GM19023 (cell line): ENCODE results near the gene CYBC1.

Source experiments
- ATAC-seq: cut with Tn5 transposase; IDR thresholded peaks from one replicate; pipeline ENCODE4 v1.9.1; 2021; ENCODE audit warnings: mild to moderate bottlenecking, moderate library complexity; ENCODE audit not compliant: unreplicated experiment

CYBC1 gene

DNA sequence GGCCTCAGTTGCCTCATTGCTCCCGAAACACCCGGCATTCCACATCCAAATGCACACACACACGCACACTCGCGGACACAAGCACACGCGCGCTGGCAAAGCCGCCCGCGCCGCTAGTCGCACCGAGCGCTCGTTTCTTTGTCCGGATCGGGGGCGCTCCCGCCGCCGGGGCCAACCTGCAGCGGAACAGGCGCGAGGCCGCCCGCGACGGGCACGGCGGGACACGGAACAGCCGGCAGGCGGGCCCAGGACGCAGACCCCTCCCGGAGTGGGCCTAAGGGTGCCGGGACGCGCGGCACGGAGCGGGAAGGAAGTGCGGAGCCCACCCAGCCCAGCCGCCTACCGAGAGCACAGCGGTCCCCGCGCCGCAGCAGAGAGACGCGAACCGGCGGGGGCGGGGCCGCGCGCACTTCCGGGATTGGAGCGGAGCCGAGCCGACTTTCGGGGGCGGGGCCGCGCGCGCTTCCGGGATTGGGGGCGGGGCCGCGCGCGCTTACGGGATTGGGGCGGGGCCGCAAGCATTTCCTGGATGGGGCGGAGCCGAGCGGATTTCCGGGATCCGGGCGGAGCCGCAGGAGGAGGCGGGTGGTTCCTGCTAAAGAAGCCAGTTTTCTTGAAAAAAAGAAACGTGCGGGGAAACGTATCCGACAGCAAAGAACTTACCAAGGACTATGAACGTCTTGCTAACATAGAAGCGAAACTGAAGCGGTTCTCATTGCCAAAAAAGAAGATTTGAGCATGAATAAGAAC, at the start of gene CYBC1:
CYBC1 (minus strand) TSS at position 396 of the 750 bp plus-strand sequence. CDS start 1,498 bp downstream, outside the sequence.
- peak; percentile 66 for ATAC-seq

DNA sequence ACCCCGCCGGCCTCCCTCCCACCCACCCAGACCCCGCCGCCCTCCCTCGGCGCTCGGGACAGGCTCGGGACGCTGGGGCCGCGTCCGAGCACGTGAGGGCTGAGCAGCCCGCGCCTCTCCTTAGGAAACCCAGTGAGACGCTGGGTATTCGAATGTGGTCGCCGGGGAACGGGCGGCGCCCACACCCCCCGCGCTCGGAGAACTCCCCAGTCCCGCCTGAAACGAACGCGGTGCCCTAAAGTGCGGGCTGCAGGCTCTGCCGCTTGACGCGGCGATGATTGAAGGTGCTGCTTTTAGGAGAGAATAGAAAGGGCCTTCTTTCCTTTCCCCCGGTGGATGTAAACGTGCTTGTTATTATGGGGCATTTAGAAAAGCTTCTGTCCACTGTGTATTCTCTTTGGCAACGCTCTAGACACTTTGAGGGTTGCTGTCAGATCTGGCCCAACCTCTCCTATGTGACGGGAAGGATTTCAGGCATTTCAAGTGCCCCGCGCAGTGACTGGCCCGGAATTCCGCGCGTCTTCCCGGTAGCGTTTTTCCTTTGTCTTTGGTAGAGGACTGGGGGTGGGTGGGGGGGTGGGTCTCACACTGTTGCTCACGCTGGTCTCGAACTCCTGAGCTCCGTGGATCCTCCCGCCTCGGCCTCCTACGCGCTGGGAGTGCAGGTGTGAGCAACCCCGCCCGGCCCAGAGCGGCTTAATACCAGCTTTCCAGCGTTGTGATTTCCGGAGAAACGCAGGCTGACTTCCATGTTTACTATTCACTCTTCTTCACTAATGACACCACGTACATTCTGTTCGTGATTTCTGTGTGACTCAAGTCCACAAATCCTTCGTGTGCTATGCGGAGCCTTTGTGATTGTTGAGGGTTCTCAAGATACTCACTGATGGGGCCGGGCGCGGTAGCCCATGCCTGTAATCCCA, 47.2 kb upstream of the CYBC1 start:
- peak; percentile 3 for ATAC-seq

- peak; percentile 56 for ATAC-seq
Measured at GRCh38 chr17:82496529-82497434, 46.2 kb upstream of the CYBC1 start.

- no peak for ATAC-seq
Measured at GRCh38 chr17:82495844-82496528, 45.4 kb upstream of the CYBC1 start.

GRCh38 chr17:82494236-82495055, 43.9 kb upstream of the CYBC1 start:
- ATAC-seq: peak; percentile 54

DNA sequence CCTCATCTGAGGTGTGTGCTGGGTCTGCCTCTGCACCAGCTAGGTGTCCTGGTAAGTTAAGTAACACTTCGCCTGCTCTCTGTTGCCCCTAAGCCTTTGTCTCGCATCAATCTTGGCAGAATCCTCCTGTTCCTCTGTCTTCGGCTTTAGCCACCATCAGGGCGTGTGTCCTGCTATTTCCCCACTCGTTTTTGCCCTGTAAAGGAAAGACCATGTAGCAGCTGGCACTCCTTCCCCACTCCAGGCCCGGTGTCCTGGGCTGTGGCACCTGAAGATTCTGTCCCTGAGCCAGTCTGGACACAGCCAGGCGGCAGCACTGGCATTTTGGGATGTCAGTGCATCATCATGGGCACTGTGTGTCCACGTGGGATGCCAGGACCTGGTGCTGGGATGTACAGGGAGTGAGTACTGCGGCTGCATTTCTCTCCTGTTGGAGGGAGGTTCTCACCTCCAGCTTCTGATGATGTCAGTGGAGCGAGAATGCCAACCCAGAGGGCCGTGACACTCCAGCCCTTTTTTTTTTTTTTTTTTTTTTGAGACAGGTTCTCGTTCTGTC, 42.8 kb upstream of the CYBC1 start:
- no peak for ATAC-seq

DNA sequence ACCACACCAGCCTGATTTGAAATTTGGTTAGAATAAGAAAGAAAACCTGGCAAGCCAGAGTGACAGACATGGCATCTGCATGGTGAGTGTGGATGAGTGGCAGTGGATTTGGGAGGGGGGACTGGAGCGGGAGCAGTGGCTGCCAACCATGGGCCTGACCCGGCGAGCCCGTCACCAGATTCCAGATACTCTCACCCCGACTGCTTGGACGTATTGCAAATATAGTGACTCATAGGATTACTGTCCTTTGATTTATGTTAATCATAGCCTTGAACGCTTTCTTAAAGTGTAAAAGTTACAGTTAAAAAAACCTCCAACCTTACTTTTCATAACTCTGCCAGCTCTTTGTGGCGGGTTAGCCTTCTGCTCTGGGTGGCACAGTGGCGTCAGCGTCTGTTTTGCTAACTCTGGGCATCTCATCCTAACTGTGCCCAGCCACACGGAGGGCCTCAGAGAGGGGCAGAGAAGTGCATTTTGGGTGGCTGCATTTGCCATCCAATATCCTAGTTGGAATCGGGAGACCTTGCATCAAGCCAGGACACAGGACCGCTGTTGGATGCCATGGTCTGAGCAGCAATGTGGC, 42.2 kb upstream of the CYBC1 start:
- ATAC-seq: no peak

DNA sequence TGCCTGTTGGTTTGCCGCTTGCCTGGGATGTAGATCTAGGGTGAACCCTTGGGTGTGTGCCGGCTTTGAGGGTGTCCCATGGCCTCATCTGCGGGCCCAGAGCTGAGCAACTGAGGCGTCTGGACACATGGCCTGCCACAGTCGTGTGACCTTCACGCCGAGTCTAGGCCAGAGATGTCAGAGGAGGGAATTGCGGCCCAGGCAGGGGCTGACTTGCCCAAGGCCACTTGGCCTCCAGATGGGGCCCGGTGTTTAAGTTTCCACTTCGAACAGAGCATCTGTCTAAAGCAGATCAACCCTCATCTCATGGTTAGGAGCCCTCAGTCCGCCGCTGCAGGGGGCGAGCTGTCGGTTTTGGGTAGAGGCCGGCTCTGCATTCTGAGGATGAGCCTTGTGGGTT, 41.0 kb upstream of the CYBC1 start:
- no peak for ATAC-seq

DNA sequence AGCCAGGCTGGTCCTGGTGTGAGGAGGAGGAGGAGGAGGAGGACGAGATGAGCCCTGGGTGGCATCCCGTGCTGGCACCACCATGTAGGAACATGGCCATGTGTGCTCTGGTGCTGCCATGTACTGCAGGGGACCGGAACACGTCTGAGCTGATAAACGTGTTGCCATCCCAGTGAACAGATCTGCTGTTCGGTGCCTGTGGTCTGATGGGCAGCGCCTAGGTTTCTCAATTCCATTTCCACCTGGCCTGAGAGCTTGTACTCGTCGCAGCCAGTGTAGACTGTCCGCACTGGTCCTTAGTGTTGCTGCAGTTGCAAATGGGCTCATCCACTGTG, 40.6 kb upstream of the CYBC1 start:
- ATAC-seq: no peak

GRCh38 chr17:82490512-82491195, 40.1 kb upstream of the CYBC1 start:
- no peak for ATAC-seq

- ATAC-seq: no peak
Measured at GRCh38 chr17:82489851-82490511, 39.4 kb upstream of the CYBC1 start.

GRCh38 chr17:82489117-82489516, 38.6 kb upstream of the CYBC1 start:
- ATAC-seq: no peak

DNA sequence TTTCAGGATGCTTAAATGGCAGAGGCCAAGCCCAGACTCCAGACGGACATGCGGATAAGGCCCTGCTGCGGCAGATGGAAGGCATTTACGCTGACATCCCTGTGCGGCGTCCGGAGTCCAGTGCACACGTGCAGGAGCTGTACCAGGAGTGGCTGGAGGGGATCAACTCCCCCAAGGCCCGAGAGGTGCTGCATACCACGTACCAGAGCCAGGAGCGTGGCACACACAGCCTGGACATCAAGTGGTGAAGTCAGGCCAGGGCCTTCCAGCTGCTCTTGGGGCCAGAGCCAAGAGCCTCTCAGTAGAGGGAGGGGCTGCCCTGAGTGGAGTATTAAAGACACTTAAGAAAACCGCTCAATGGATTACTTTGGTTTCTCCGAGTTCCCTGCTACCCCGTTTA, 37.4 kb upstream of the CYBC1 start:
- ATAC-seq: no peak

DNA sequence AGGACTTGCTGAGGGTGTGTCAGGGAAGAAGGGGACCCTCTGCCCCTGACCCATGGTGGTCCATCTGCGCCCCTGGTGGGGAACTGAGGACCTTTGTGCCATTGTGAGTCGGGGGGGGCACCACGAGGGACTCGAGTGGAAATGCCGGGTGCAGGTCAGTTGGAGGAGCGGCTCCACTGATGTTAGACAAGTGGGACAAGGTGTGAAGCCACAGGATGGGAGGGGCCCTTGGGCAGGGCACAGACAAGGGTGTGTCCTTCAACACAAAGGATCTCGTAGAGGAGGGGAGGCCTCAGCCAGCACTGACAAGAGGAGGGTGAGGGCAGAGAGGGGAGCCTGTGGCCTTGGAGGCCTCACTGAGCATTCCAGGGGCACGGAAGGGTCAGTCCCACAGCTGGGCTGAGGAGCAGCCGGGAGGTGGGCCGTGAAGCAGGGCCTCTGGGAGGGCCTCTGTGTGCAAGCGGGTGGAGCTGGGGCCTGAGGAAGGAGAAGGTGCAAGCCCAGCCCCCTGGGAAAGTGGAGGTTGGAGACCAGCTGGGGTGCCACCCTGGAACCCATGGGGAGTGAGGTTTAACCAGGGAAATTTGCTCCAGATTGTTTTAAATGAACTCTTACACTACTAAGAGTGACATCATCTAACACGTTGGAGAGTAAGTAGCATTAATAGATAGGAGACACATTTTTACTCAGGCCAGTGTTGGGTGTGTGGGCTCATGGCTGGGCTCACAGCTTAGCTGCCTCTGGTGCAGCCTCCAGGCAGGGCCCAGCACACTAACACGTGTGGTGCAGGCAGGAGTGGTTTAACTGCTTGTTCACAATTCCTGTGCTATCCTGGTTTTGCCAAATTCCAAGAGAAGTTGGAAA, 35.9 kb upstream of the CYBC1 start:
- no peak for ATAC-seq

DNA sequence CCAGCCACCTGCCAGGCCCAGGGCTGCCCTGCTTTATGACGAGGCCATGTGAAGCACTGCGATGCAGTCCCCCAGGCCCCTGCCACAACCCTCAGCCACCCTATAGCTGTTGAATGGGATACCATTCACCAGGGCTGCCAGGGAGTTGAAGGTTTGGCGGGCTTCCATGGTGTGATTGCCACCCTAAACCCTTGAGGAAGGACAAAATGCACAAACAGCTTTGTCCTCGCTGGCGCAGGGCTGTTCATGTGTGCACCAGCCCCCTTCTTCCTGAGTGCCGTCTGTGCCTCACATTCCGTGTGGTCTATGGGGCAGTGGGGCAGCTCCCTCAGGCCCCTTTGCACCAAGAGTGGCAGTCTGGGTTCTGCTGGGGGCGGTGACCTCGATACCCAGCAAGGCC, 33.3 kb upstream of the CYBC1 start:
- ATAC-seq: no peak

DNA sequence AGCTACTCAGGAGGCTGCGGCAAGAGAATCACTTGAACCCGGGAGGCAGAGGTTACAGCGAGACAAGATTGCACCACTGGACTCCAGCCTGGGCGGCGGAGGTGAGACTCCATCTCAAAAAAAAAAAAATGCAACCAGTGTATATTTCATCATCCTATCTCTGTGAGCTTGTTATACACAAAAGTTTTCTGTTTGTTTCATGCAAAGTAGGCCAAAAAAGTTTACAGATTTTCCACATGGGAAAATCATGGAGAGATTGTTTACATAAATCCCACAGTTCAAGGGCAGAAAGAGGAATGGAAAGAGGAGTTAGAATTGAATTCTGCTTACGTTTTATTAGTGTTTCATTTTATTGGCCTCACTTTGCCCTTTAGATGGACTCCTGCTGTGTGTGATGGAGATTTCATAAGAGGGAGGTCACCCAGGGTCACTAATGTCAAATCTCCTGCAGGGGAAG, 32.7 kb upstream of the CYBC1 start:
- no peak for ATAC-seq

DNA sequence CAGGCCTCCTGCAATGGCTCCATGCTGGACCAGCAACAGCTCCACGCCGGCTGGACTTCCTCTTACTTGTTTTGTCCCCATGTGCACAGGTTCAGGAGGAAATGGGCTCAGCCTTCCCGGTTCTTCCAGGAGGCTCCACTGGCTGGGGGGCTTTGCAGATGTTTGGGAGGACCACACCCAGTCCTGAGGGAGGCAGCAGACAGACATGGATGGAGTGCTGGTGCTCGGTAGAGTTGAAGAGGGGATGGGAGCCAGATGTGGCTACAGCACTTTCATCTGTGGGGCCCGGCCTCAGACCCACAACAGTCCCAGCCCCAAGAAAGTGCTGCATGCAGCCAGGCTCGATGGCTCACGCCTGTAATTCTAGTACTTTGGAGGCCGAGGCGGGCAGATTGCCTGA, 29.8 kb upstream of the CYBC1 start:
- ATAC-seq: no peak
